ENCODE results near the gene PDGFRB.

The PDGFRB gene

DNA sequence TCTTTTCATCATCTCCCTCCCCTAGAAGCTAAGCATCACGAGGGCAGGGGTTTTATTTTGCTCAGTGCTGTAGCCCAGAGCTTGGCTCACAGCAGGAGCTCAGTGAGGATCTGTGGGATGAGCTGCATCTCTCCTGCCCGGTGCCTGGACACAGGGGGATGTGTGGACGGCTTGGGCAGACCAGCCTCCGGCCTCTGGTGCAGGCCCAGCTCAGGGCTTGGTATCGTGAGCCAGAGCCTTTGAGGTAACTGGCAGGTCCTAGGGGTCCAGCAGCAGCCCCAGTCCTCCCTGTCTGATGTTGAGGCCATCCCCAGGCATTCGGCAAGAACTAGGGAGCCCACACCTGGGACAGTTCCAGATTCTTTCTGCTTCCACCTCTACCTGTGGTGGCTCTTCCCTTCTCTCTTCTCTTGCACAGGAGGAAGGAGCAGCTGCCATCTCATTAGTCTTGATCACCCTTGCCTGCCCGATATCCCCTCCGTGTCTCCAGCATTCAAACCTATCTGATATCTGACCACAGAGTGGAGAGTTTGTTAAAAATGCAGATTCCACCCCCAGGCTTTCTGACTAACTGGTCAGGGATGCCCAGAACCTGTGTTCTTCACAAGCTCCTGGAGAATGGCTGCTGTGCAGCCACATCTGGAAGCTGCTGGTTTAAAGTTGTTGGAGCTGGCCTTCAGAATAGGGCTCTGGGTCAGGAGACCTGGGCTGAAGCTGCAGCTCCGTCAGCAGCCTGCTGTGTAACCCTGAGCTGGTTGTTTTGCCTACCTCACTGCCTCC lies 26.3 kb upstream of the PDGFRB start:
- no peak for DNase-seq

DNA sequence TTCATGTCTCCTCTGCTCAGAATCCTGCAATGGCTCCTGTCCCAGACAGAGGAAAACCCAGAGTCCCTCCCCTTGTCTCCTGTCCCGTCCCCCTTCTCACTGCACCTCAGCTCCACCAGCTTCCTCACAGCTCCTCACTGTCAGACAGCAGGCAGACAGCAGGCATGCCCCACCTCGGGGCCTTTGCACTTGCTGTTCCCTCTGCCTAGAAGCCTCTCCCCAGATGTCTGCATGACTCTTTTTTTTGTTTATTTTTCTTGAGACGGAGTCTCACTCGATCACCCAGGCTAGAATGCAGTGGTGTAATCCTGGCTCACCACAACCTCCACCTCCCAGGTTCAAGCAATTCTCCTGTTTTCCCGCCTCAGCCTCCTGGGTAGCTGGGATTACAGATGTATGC lies 25.4 kb upstream of the PDGFRB start:
- no peak for DNase-seq

DNA sequence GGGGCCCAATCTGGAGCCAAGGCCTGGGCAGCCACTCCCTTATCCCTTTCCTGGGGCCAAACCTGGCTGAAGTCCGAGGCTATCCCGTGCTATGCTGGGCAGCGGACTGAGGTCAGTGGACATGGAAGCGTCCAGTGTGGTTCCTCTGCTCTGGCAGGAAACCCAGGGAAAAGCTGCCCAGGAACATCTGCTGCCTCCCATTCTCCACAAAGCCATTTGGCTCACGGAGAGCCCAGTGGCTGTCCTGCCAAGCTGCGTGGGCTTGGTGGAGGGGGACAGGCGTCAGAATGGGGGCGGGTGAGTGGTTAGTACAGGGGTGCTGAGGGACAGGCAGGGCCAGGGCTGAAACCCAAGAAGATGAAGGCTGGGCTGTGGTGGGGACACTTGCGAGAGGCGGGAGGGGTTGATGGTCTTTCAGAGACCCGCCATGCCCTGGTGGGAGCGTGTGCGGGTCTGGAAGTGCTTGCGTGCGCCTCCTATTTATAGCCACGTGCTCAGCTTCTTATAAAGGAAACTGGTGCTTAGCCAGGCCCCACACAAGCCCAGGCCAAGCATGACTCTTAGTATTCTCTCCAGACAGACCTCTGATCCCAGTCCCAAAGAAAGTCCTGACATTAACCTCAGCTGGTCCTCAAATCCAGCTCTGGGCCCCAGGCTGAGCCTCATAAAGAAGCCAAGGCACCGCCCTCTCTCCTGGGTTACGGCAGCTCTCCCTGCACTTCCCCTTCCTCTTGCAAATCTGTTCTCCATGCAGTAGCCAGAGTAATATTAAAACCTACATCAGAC lies 24.8 kb upstream of the PDGFRB start:
- no peak for DNase-seq

DNA sequence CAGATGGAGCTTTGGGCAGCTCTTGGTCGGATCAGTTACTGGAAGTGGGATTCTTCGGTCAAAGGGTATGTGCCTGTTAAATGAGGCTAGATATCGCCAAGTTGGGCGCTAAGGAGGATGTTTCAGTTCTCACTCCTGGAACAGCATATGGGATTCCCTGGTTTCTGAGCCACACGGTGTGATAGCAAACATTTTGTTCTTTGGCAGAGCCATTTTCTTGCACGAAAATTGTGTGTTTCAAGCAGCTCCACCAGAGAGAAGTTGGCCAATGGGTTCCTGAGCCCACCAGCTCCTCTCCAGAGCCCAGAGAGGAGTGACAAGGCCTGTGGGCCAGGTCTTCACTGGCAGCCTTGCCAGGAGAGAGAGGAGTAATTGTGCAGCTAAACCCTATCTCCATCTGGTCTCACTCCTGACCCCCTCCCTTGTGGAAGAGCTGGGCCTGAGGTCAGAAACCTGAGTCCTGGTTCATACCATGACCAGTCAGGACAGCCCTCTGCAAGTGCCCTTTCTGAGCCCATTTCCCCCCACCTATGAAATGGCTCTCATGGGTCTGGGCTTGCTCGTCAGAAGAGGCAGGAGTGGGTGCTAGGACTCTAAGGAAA lies 23.5 kb upstream of the PDGFRB start:
- DNase-seq = no peak

DNA sequence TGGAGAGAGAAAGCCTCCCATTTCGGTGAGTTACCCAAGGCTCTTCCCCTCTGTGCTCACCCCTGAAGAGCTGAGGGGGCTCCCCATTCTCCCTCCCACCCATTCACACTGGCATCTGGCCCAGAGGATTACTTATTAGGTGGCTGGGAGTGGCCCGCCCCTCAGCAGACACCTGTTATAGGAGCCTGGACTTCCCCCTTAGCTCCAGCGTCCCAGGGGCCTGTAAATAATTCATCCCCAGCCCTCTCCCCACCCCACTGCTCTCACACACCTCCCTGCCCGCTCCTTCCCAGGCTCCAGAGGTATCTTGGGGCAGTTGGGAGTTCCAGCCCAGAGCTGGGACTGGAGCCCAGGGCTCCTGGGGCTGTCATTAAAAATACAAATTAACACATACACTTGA lies 22.6 kb upstream of the PDGFRB start:
- DNase-seq = no peak

DNA sequence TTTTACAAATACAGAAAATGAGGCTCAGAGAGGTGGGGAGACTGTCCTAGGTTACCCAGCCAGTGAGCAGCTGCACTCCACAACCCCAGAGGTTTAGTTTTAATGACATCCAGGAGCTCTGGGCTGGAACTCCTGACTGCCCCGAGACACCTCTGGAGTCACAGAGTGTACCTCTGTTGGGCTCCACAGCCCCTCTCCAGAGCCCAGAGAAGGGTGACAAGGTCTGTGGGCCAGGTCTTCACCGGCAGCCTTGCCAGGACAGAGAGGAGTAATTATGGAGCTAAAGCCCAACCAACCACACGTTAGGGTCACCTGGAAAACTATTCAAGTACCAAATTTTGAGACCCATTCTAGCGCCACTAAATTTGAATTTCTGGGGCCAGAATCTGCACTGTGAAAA lies 22.1 kb upstream of the PDGFRB start:
- DNase-seq = no peak

DNA sequence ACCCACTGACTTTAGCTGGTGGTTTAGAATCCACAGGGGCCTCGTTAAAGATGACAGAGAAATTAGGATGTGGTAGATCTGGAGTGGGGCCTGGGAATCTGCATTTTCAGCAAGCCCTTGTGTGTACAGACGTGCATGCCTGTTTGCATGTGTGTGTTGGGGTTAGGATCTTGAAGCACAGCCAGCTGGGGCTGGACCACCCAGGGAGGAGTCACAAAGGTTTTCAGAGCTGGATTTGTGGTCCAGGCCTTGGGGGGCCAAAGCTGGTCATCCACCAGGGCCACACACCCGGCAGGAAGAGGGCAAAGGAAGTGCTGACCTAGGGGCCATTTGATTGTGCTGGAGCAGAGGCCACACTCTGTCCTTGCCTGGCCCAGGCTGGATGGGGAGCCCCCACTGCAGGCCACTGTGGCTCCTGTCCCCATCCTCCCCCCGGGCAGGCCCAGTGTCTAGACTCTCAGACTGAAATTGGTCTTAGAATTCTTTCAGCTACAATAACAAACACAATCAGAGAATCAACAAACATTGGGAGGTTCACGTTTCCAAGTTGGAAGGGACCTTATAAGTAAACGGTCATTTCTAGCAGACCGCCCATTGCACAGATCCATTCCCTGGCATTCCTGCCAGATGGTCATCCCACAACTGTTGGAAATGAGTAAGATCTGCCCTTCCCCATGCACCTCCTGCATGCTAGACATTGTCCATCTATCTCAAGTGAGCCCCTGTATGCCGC lies 21.3 kb upstream of the PDGFRB start:
- no peak for DNase-seq

DNA sequence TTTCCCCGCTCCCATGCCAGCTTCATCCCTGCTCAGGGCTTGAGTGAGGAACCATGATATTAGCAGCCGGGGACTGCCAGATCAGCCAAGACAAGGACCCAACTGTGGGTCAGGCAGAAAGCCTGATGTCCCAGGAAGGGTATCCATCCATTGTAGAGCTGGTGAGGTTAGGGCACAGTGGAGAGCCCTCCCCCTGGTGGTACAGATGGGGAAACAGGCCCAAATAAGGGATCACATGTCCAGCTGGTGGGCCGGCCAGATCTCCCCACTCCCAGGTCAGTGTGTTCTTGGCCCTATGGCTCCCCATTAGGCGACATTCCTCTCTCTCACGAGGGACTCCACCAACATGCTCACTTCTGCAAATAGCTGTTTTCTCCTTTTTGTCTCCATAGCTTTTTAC lies 19.9 kb upstream of the PDGFRB start:
- DNase-seq = no peak

DNA sequence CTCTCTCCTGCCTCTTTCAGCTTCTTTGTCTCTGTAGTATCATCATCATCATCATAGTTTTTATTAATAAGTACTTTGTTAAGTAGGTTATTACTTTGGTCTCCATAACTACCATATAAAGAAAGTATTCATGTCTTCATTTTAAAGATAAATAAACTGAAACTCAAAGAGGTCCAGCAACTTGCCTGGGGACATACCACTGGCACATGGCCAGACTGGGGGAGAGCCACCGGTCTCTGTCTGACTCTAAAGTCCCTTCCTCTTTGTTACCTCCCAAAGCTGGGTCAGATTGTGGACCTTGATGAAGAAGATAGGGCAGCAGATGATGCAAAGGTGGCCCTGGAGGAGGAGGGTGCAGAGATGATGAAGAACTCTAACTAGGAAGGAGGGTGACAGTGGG lies 19.4 kb upstream of the PDGFRB start:
- DNase-seq = no peak

DNA sequence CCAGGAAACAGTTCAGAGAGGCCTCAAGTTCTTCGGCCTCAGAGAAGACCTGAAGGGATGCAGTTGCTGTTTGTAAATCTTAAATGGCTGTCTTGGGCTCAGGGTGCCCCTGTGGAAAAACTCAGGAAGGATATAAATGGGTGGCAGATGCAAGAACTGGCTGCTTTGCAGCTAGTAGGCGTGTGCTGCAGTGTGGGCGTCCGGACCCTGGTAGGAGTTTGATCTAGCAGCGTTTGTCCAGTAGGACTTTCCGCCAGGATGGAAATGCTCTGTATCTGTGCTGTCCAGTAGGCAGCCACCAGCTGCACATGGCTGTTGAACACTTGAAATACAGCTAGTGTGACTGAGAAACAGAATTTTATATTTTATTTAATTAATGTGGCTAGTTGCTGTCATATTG lies 18.6 kb upstream of the PDGFRB start:
- DNase-seq = no peak

DNA sequence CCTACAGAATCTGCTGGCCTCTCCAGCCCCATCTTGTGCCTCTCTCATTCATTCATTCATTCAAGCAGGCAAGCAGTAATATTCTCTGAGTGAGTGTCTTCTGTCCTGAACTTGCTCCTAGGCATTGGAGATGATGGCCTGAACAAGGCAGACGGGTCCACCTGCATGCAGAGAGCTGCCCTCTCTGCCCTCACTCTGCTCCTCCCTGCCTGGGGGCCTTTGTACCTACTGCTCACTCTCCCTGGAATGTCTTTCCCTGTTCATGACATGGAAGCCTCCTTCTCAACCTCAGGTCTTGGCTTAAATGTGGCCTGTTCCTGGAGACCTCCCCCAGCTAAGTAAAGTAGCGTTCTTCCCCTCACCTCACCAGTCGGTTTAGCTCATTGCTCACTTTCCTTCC lies 17.5 kb upstream of the PDGFRB start:
- no peak for DNase-seq

DNA sequence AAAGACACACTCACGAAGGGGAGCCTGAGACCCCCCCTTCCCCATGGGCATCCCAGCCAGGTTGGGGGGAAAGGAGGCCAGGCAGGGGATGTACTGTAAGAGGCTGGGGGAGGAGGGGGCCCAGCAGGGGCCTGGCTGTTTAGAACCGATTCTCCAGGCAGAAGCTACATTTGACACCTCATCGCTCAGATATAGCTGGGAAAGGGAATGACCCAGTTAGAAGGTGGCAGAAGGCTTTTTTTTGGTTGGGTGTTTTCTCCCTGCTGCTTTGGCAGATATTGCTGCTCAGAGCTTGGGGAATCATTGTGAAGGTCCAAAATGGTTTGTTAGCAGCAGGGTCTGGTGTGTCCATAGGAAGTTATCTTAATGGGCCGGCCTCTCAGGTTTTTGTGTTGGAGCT lies 16.9 kb upstream of the PDGFRB start:
- no peak for DNase-seq

DNA sequence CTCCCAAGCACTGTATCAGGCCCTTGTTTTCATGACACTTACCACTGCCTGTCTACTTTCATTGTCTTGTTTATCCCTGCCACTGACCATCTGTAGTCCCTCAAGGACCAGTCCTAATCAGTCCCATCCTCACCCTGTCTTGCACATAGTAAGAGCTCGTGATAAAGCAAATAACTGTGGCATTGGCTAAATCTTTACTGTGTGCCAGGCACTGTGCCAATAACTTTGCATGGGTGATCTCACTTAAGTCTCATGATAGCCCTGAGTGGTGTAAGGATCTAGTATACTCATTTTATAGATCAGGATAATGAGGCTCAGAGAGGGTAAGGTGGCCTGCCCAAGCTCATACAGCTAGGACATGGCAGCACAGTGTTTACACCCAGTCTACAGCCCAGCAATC lies 16.5 kb upstream of the PDGFRB start:
- DNase-seq = no peak

DNA sequence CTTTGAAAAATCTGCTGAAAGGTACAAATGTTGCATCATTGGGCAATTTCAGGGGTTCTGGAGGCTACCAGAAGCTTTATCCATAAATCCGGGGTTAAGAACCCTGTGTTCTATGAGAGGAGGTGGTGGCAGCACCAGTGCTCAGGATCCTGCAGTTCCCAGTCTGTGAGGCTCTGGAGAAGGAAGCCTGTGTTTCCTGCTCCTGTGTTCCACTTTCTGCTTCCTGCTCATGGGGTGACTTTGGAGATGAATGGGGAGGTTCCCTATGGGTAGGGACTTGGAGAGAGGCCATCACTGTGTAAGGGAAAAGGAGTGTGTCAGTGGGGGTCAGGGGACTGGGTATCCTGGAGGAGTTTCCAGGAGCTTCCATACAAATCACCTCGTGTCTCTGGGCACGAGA lies 13.2 kb upstream of the PDGFRB start:
- DNase-seq = no peak

DNA sequence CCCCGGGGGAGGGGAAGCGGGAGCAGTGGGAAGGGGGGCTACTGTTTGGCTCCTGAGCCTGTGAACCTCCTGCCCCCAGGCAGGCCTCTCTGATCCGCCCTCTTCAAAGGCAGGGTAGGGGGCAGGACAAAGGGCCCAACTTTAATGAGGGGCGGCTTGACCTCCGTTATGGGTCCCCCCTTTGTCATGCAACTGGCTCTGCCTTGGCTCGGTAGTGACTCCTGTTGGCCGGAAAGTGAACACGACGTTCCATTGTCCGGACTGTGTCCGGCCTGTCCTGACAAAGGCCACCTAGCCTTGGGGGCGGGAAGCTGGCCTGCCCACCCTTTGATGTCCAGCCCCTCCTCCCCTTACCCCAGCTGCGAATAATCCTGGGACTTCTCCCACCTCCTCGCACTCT lies 12.3 kb upstream of the PDGFRB start:
- no peak for DNase-seq

DNA sequence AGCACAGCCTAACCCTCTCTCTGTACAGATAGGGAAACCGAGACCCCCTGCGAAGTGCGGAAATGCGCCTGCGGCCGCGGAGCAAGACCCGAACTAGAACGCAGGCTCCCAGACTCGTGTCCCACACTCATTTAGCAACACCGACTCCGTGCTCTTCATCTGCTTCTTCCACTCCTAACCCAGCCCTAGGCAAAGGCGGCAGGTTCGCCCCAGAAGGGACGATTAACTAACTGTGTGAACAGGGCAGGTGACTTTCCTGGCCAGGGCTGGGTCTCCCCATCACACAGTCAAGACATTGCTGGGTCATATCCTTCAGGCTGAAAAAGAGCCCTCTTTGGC lies 11.8 kb upstream of the PDGFRB start:
- DNase-seq = no peak

DNA sequence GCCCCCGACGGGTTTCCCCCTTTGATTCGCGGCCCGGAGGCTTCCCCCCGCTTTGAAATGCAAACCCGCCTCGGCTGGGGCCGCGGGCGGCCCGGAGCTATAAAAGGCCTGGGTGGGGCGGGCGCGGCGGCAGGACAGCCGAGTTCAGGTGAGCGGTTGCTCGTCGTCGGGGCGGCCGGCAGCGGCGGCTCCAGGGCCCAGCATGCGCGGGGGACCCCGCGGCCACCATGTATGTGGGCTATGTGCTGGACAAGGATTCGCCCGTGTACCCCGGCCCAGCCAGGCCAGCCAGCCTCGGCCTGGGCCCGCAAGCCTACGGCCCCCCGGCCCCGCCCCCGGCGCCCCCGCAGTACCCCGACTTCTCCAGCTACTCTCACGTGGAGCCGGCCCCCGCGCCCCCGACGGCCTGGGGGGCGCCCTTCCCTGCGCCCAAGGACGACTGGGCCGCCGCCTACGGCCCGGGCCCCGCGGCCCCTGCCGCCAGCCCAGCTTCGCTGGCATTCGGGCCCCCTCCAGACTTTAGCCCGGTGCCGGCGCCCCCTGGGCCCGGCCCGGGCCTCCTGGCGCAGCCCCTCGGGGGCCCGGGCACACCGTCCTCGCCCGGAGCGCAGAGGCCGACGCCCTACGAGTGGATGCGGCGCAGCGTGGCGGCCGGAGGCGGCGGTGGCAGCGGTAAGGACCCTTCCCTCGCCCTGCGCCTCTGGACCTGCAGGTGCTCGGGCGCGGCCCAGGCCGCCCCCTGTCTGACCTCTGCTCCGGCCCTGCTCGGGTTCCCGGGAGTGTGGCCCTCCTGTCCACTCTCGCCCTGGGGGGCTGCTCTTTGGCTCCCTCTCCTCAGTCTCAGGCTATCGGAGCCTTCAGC lies 11.2 kb upstream of the PDGFRB start, which contains the start of gene CDX1:
Gene CDX1 (plus strand): TSS at position 129 of the 862 bp plus-strand sequence. CDS start 99 bp downstream, at position 228.
- no peak for DNase-seq

DNA sequence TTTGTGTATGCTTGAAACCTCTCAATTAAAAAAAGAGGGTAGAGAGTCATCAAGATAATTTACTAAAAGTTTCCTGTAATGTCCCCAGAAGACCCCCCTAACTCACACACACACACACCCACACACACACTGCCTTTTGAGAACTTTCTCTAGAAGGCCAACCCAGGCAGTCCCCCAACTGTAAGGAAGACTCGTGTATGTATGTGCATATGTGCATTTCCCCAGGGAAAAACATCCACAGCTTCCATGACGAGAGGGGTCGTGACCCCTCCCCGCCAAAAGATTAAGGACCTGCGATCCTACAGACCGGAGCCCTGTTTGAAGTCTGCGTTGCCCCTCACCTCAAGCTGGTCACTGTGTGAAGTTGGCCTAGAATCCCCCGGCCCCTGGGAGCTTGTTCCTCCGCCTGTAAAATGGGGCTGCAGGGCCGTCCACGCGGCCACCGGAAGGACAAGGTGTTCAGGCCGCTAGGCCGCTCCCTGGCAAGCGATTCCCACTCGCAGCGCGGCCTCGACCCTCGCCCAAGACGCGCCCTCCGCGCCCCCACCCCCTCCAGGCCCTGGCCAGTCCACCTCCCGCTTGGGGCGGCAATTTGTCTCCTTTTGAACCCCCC lies 10.5 kb upstream of the PDGFRB start:
- DNase-seq = no peak

DNA sequence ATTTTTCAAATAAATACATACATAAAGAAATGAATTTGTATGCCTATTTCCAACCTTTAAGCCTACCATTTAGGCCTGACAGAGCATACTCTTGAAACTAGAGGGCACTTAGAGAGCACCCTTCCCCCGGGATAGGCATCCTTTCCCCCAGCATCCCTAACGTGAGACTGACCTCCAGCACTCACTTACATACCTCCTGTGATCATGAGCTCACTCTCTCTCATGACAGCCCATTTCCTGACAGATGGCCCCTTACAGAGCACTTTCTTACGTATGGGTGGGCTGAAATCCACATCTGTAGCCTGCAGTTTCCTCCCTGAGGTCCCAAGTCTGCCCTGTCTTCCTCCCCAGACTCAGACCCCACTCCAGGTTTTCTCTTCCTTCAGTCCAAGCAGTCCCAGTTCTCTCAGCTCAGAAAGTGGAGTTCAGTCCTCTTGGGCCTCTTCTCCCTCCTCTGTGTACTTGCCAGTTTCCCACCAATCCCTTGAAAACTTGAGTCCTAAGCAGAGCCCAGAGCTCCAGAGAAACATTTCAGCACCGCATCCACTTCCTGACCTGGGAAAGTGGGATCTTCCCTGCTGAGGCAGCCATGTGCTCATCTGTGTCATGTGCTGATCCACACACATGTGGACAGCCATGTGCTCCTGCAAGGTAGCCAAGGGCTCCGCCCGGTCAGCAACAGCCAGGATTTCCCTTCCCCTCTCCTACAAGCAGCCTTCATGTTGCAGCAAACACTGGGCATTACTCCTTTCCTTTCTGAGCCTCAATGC lies 8.8 kb upstream of the PDGFRB start:
- DNase-seq = no peak

DNA sequence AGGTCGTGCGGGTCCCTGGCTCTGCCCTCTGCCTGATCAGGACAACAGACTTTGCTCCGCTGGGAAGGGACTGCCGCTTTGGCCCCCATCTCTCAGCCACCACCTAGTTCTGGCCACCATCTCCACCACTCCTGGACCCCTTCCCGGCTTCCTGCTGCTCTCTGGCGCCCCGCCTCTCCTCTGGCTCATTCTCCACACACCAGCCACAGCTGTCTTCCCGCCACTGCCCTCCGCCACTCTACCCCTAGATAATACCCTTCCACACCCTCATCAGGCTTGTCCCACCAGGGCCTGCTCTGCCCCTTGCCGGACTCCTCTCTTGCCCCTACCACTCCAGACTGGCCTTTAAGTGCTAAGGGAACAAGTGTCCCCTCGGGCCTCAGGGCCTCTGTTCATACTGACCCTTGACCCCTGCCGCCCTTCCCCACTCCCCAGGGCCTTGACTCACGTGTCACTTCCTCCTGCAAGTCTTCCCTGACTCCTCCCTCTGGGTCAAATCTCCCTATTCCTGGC lies 8.0 kb upstream of the PDGFRB start:
- no peak for DNase-seq

DNA sequence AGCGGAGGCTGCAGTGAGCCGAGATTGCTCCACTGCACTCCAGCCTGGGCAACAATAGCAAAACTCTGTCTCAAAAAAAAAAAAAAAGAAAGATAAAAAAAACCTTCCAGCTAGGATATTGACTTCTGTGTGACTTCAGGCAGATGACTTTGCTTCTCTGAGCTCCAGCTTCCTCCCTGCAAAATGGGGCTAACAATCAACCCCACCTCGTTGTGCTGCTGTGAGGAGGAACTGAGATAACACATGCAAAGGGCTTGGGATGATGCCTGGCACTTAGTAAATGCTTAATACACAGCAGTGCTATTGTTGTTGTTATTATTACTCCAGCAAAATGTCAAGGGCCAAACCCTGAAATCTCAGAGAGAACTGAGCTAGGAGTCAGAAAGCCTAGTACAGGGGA lies 7.4 kb upstream of the PDGFRB start:
- DNase-seq = no peak

Measured in NCI-H2029 treated with DMSO at 0.1 percent for 48 hours (cell line).